Adrenal gland (tissue), 5 donors: ENCODE measurements around the gene RIPPLY3.

Experiments used
- CTCF ChIP-seq, 6 experiments: fragments of 450-650 bp in 4 of 6; fragments of 200-600 bp in 2 of 6; sonication (generic) in 1 of 6; IDR thresholded peaks; 1 replicate in 5 of 6; 2 replicates in 1 of 6; pipeline versions ENCODE4 v1.5.1 to v1.8.0; 2016 to 2021; ENCODE audit warnings: antibody characterized with exemption in 6 of 6, mild to moderate bottlenecking in 2 of 6, moderate library complexity in 1 of 6
- POLR2A ChIP-seq, 2 donors: fragments of 450-650 bp; IDR thresholded peaks; one replicate each; pipeline ENCODE4 v1.6.1; 2017; ENCODE audit warnings: antibody characterized with exemption in 2 of 2, mild to moderate bottlenecking in 2 of 2, moderate library complexity in 1 of 2
- donor health status: DM: no; HTN: no; CAD: no.

GRCh38 chr21:36981977-36982700, 24.4 kb upstream of the RIPPLY3 start:
- TF ChIP-seq CTCF (IDR thresholded peaks at IDR 0.05) = no peak
- TF ChIP-seq POLR2A (IDR thresholded peaks at IDR 0.05) = no peak
